Measurements from ENCODE around the gene EFCAB14. TPM values are rescaled to one million over a fixed set of nuclear protein-coding genes. Genes with fewer than 3 reads are reported as not detected.

Gene EFCAB14
- total RNA-seq, 1 experiment from 2014 or later: 52.5 TPM

- ATAC-seq (no peak), DNase-seq (ENCODE audit: low read depth, low spot score) (no peak)
- Histone ChIP-seq H3K4me3 (replicated peaks in 1 of 2; ENCODE audit: low read depth in 1 of 2, low read length in 2 of 2) (no peak overlapping the region), H3K4me1 (ENCODE audit: control insufficient read depth in 1 of 2, insufficient read depth in 2 of 2, low read length in 2 of 2) (no peaks in the 10 kb centered on the region), H3K79me2 (ENCODE audit: insufficient read depth, low read length) (no peaks in the 10 kb centered on the region), H3K4me2 (ENCODE audit: low read length) (no peak overlapping the region), H4K20me1 (ENCODE audit: insufficient read depth) (no peaks in the 10 kb centered on the region), H3K27ac (ENCODE audit: low read depth, low read length) (no peak overlapping the region), H3K36me3 (ENCODE audit: control insufficient read depth in 1 of 2, insufficient read depth in 2 of 2, low read length in 2 of 2) (peaks cover 13 to 27% of the 10 kb centered on the region in 2 experiments; a peak in 3 of 4 replicates), H2AFZ (ENCODE audit: low read depth, low read length, poor library complexity, severe bottlenecking) (no peak overlapping the region), H3K27me3 (ENCODE audit: insufficient read depth, low read length) (no peaks in the 10 kb centered on the region), H3K9me2 (ENCODE audit: insufficient read depth) (no peaks in the 10 kb centered on the region), H3K9ac (ENCODE audit: low read length) (no peak overlapping the region), H3K9me3 (ENCODE audit: control insufficient read depth in 1 of 2, insufficient read depth in 1 of 2, low read depth in 1 of 2, low read length in 2 of 2) (no peaks in the 10 kb centered on the region)
- intact Hi-C loops (cut with micrococcal nuclease): no loop called here
- TF ChIP-seq EGR1 (IDR thresholded peaks at IDR 0.05; ENCODE audit: low read depth): no peak
- no peak for TF ChIP-seq SIN3A (IDR thresholded peaks at IDR 0.05; ENCODE audit: low read depth)
- no peak for TF ChIP-seq TCF7L2 (IDR thresholded peaks at IDR 0.05; ENCODE audit: borderline replicate concordance, extremely low read depth, insufficient read depth, insufficient read length)
- no peak for TF ChIP-seq FOSL1 (IDR thresholded peaks at IDR 0.05; ENCODE audit: low read depth)
- TF ChIP-seq JUND (IDR thresholded peaks at IDR 0.05): no peak
- no peak for TF ChIP-seq EZH2phosphoT487 (IDR thresholded peaks at IDR 0.05; ENCODE audit: borderline replicate concordance)
- TF ChIP-seq, protein P1, sequence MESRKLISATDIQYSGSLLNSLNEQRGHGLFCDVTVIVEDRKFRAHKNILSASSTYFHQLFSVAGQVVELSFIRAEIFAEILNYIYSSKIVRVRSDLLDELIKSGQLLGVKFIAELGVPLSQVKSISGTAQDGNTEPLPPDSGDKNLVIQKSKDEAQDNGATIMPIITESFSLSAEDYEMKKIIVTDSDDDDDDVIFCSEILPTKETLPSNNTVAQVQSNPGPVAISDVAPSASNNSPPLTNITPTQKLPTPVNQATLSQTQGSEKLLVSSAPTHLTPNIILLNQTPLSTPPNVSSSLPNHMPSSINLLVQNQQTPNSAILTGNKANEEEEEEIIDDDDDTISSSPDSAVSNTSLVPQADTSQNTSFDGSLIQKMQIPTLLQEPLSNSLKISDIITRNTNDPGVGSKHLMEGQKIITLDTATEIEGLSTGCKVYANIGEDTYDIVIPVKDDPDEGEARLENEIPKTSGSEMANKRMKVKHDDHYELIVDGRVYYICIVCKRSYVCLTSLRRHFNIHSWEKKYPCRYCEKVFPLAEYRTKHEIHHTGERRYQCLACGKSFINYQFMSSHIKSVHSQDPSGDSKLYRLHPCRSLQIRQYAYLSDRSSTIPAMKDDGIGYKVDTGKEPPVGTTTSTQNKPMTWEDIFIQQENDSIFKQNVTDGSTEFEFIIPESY (IDR thresholded peaks at IDR 0.05; ENCODE audit: extremely low read depth, insufficient replicate concordance, low read length): no peak
- BruUV-seq (replicated peaks): no TSS peak
- ChIA-PET RAD21 (ENCODE audit: low non-redundant PET in 1 of 2, low total read pairs in 2 of 2, uncharacterized antibody in 2 of 2, unreplicated experiment in 2 of 2) (no interaction called here), POLR2A (no interaction called here), CTCF (no interaction called here)
Observed at GRCh38 chr1:46653405-46653958, 65.4 kb downstream of the EFCAB14 start.
